GM21423 (cell line): ENCODE results near the gene HAND1.

Experiments
- ATAC-seq: cut with Tn5 transposase; IDR thresholded peaks from one replicate; pipeline ENCODE4 v1.9.1; 2021; ENCODE audit warnings: mild to moderate bottlenecking, moderate library complexity; ENCODE audit not compliant: unreplicated experiment

Gene HAND1

GRCh38 chr5:154478224-154478565, at the start of gene HAND1:
HAND1 (minus strand) TSS chr5:154478227; CDS start chr5:154478008, 219 bp downstream.
- no peak for ATAC-seq

- ATAC-seq = no peak
These were observed 48.5 kb upstream of the HAND1 start for GRCh38 chr5:154526231-154527226.

GRCh38 chr5:154524859-154525258, 46.8 kb upstream of the HAND1 start:
- ATAC-seq = no peak

- no peak for ATAC-seq
These were observed 46.2 kb upstream of the HAND1 start for GRCh38 chr5:154524181-154524580.

GRCh38 chr5:154523709-154524108, 45.7 kb upstream of the HAND1 start:
- ATAC-seq = no peak

GRCh38 chr5:154523104-154523503, 45.1 kb upstream of the HAND1 start:
- no peak for ATAC-seq

GRCh38 chr5:154522284-154522683, 44.3 kb upstream of the HAND1 start:
- no peak for ATAC-seq

- no peak for ATAC-seq
These were observed 43.7 kb upstream of the HAND1 start for GRCh38 chr5:154521756-154522155.

GRCh38 chr5:154520861-154521453, 42.9 kb upstream of the HAND1 start:
- ATAC-seq = no peak

GRCh38 chr5:154519359-154519758, 41.3 kb upstream of the HAND1 start:
- no peak for ATAC-seq

GRCh38 chr5:154518438-154518867, 40.4 kb upstream of the HAND1 start:
- ATAC-seq = no peak

GRCh38 chr5:154517810-154518437, 39.9 kb upstream of the HAND1 start:
- ATAC-seq = no peak

- ATAC-seq = no peak
These were observed 39.2 kb upstream of the HAND1 start for GRCh38 chr5:154517181-154517580.

- ATAC-seq = no peak
These were observed 38.4 kb upstream of the HAND1 start for GRCh38 chr5:154516475-154516874.

GRCh38 chr5:154515488-154515887, 37.5 kb upstream of the HAND1 start:
- peak; percentile 79 for ATAC-seq

- ATAC-seq = peak; percentile 38
These were observed 36.3 kb upstream of the HAND1 start for GRCh38 chr5:154514331-154514730.

GRCh38 chr5:154513669-154514084, 35.6 kb upstream of the HAND1 start:
- peak; percentile 41 for ATAC-seq

- ATAC-seq = no peak
These were observed 34.0 kb upstream of the HAND1 start for GRCh38 chr5:154511984-154512383.

GRCh38 chr5:154509784-154510555, 31.9 kb upstream of the HAND1 start:
- ATAC-seq = no peak

- ATAC-seq = no peak
These were observed 30.1 kb upstream of the HAND1 start for GRCh38 chr5:154508114-154508513.

GRCh38 chr5:154506716-154507080, 28.7 kb upstream of the HAND1 start:
- ATAC-seq = no peak
